Hepatocyte (in vitro differentiated cells): ENCODE measurements around the gene GALNTL6.

Source experiments
- EZH2 ChIP-seq: fragments of 200-600 bp; sonication (generic); IDR thresholded peaks from 2 replicates; pipeline ENCODE4 v1.6.1; 2016; ENCODE audit warnings: antibody characterized with exemption, mild to moderate bottlenecking, borderline replicate concordance
- EZH2phosphoT487 ChIP-seq: fragments of 200-600 bp; sonication (generic); IDR thresholded peaks from one replicate; pipeline ENCODE4 v1.6.1; 2018; ENCODE audit warnings: antibody characterized with exemption, mild to moderate bottlenecking, low read depth, moderate library complexity; ENCODE audit not compliant: unreplicated experiment, severe bottlenecking
- TF ChIP-seq, protein P1 (sequence below): fragments of 200-600 bp; sonication (generic); IDR thresholded peaks from 2 replicates; pipeline ENCODE4 v1.5.1; 2016; ENCODE audit warnings: antibody characterized with exemption, mild to moderate bottlenecking; ENCODE audit not compliant: poor library complexity

DNA sequence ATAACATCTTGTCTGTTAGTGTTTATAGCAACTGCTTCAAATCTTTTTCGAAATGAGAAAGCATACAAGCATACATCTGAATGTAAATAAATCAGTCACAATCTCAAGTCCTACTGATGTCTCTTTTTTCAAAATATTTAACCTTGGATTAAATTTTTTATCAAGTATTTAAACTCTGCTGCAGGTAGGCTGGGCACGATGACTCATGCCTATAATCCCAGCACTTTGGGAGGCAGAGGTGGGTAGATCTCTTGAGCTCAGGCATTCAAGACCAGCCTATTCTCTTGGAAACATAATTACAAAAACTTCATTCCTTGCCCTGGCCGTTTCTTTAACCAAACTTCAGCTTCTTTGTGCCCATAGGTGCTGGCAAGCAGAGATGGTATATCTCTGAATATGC, 815.1 kb downstream of the GALNTL6 start:
- TF ChIP-seq, protein P1, sequence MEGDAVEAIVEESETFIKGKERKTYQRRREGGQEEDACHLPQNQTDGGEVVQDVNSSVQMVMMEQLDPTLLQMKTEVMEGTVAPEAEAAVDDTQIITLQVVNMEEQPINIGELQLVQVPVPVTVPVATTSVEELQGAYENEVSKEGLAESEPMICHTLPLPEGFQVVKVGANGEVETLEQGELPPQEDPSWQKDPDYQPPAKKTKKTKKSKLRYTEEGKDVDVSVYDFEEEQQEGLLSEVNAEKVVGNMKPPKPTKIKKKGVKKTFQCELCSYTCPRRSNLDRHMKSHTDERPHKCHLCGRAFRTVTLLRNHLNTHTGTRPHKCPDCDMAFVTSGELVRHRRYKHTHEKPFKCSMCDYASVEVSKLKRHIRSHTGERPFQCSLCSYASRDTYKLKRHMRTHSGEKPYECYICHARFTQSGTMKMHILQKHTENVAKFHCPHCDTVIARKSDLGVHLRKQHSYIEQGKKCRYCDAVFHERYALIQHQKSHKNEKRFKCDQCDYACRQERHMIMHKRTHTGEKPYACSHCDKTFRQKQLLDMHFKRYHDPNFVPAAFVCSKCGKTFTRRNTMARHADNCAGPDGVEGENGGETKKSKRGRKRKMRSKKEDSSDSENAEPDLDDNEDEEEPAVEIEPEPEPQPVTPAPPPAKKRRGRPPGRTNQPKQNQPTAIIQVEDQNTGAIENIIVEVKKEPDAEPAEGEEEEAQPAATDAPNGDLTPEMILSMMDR: no peak
- TF ChIP-seq EZH2 (no peak), EZH2phosphoT487 (no peak)
